ENCODE data around the gene AIFM3.
"Not testable (repeated sequence)": the region's sequence is repeated elsewhere in the genome, so short reads cannot be mapped to it uniquely, and the experiment has no call there.

AIFM3 gene

DNA sequence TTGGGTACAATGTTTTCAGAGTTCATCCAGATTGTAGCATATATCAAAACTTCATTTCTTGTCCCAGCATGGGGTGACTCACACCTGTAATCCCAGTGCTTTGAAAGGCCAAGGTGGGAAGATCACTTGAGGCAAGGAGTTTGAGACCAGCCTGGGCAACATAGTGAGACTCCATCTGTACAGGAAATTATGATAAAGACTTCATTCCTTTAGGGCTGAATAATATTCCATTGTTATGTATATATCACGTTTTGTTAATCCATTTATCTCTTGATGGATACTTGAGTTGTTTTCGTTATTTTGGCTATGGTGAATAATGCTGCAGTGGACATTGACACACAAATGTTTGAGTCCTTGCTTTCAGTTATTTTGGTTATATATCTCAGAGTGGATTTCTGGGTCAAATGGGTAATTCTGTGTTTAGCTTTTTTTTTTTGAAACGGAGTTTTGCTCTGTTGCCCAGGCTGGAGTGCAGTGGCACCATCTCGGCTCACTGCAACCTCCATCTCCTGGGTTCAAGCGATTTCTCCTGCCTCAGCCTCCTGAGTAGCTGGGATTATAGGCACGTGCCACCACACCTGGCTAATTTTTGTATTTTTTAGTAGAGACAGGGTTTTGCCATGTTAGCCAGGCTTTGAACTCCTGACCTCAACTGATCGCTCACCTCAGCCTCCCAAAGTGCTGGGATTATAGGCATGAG, 24.7 kb upstream of the AIFM3 start:
- DNase-seq, result not testable (repeated sequence)

GRCh38 chr22:20943104-20943933, 23.7 kb upstream of the AIFM3 start:
- DNase-seq, result no peak

DNA sequence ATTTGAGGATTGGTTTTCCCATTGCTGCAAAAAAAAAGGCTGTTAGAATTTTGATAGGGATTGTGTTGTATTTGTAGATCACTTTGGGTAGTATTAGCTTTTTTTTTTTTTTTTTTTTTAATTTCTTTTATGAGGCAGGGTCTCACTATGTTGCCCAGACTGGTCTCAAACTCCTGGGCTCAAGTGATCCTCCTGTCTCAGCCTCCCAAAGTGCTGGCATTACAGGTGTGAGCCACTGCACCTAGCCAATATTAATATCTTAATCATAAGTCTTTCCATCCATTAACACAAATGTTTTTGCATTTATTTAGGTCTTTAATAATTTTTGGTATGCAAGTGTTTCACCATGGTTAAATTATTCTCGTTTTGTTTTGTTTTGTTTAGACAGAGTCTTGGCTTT, 23.0 kb upstream of the AIFM3 start:
- DNase-seq, result no peak

GRCh38 chr22:20945578-20945934, 21.5 kb upstream of the AIFM3 start:
- no peak for DNase-seq

- DNase-seq, result peak; percentile 28 to 77
Observed at GRCh38 chr22:20946080-20946986, 20.7 kb upstream of the AIFM3 start.

- DNase-seq, result no peak
Observed at GRCh38 chr22:20946991-20947390, 20.1 kb upstream of the AIFM3 start.

GRCh38 chr22:20948450-20948849, 18.6 kb upstream of the AIFM3 start:
- DNase-seq, result no peak

GRCh38 chr22:20948989-20949388, 18.1 kb upstream of the AIFM3 start:
- DNase-seq, result no peak

GRCh38 chr22:20949698-20950183, 17.3 kb upstream of the AIFM3 start:
- DNase-seq, result no peak

DNA sequence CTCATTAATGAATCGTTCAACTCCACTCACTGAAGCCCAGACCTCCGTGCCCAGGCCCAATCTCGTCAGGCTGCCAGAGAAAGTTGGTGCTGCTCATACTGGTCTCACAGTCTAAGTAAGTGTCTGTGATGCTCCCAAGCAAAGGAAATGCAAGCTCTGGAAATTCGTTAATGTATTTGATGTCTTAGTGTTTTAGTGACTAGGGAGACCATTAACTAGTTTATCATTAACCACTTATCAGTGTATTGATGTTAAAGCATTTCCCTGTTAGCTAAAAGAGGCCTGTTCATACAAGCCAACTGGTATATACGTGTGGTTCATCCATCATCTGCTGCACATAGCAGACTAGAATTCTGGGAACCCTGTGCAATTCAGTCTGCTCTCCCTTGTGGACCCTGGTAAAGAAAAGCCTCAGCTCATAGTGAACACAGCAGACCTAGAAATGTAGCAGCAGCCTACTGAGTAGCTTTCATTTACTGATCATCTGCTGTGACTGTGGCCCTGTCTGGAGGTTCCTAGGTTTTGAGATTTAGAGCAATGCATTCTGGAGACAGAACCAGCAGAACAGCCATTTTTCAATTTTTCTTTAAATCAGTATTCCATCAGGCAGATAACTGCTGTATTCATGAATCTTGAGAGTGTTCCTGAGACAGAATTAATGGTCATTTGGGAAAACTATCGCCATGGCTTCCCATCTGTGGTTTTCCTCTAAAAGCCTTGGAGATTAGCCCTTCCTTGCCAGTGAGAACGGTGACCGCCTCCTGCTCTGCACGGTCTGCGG, 15.7 kb upstream of the AIFM3 start:
- no peak for DNase-seq

GRCh38 chr22:20951932-20952380, 15.1 kb upstream of the AIFM3 start:
- no peak for DNase-seq

DNA sequence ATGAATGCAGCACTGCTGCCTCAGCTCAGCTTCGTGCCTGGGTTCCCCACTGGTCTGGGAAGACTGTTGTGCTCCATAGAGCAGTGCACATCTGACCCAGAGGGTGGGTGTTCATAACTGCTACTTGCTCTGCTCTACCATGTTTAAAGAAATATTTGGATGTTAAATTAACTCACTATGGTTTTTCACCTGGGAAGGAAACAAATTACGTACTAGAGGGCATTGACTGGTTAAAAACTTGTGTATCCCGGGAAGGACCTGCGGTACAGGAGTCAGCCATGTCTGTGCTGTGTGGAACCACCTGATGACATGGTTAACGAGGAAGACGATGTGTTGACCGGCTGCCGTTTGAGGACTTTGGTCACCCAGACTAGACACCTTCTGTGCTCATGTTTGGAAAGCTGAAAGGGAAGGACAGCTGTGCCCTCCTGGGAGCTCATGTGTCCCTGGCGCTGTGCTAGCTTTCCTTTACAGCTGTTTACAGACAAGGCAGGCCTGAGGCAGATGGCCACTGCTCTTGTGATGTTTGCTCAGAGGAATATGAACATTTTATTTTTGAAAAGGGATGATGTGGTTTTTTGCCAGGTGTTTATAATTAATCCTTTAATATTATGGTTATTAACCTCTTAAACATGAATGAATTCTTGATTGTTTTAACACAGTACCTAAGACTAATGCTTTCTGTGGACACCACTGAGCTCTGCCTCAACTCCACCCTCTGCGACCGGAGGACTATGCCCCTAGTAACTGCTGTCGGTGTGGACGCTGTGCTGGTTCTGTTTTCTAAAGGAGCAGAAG, 14.3 kb upstream of the AIFM3 start:
- no peak for DNase-seq

GRCh38 chr22:20953342-20953608, 13.8 kb upstream of the AIFM3 start:
- DNase-seq, result no peak

DNA sequence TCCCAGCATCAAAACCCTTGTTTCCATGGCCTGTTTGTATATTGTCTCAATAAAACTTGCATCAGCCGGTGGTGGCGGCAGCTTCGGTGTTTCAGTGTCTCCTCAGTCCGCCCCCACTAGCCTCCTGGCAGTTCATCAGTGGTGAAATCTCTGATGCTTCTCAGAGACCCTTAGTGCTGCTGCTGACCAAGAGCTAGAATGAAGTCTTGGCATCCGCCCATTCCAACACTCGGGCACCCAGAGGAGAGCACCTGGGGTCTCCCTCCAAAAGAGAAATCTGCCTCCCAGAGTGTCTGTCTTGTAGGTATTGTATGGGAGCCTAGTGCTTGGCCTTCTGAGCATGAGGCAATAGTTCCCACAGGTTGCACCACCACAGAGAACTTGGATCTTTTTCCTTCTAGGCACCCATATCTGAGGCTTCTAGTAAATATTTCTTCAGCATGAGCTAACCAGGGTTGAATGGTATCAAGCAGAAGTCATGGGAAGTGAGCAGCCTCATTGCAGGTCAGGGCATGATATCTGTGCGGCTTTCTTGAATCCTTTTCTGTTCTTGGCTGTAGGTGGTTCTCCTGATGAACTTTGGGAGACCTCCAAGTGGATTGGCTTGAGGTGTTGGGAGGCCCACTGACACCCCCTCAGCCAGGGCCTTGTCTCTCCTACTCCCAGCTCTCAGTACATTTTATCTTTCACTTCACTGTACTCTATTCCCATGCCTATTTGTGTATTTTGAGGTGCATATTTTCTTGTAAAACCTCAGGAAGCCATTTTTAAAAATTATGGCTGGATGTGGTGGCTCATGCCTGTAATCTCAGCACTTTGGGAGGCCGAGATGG, 13.2 kb upstream of the AIFM3 start:
- DNase-seq, result no peak

- DNase-seq, result no peak
Observed at GRCh38 chr22:20955548-20955947, 11.5 kb upstream of the AIFM3 start.

DNA sequence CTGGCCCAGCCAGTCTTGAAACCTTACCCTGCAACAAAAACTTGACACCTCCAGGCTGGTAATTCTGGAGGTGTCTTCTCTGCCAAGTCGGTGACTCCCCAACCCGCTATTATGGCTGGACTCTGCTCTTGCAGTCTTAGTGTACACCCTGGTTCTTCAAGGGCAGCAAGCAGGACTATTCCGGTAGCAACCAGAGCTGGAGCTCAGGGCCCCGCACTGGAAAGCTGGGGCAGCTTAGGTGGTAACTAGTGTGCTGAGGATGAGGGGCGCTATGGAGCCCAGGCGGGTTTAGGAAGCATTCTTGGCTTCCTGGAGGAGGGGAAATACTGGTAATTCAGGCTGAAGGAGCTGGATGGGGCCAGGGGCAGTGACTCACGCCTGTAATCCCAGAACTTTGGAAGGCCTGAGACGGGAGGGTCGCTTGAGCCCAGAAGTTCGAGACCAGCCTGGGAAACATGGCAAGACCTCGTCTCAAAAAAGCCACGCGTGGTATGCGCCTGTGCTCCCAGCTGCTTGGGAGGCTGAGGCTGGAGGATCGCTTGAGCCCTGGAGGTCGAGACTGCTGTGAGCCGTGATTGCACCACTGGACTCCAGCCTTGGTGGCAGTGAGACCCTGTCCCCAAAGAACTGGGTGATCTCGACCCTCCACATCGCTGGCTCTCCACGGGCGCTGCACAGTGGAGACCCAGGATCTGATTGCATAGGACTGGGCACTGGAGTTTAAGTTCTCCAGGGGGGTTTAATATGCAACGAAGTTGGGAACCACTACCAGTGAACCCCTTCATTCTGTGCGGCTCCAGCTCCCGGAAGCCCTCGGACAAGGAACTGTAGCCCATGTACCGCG, 10.6 kb upstream of the AIFM3 start:
- DNase-seq, result no peak

GRCh38 chr22:20957102-20957682, 9.9 kb upstream of the AIFM3 start:
- DNase-seq, result no peak

- DNase-seq, result peak in 1 of 2 experiments; percentile 33
Observed at GRCh38 chr22:20957683-20958431, 9.2 kb upstream of the AIFM3 start.
